MM.1S (cell line): ENCODE measurements around the gene EXOC4.

Source experiments
- DNase-seq: peaks from one replicate; pipeline ENCODE4 v3.0.0-alpha.2; 2015
- H2AFZ ChIP-seq: fragments of 300-600 bp; sonication (generic); 2 replicates; pipeline ENCODE4 v1.6.0; 2016; ENCODE audit warnings: antibody characterized with exemption, low read length
- H3F3A ChIP-seq: fragments of 300-600 bp; sonication (generic); 2 replicates; pipeline ENCODE4 v1.6.1; 2016; ENCODE audit warnings: mild to moderate bottlenecking, antibody characterized with exemption, low read length, moderate library complexity, mixed read lengths; ENCODE audit not compliant: insufficient read depth
- H3K27ac ChIP-seq: fragments of 300-600 bp; sonication (generic); 2 replicates; pipeline ENCODE4 v1.5.1; 2016; ENCODE audit warnings: mild to moderate bottlenecking, low read length
- H3K27me3 ChIP-seq: fragments of 300-600 bp; sonication (generic); replicated peaks from 2 replicates; pipeline ENCODE4 v1.6.0; 2016; ENCODE audit warnings: low read length; ENCODE audit not compliant: insufficient read depth
- H3K36me3 ChIP-seq: fragments of 300-600 bp; sonication (generic); replicated peaks from 2 replicates; pipeline ENCODE4 v1.6.1; 2016; ENCODE audit warnings: mild to moderate bottlenecking, low read length, mixed read lengths; ENCODE audit not compliant: insufficient read depth
- H3K4me1 ChIP-seq: fragments of 300-600 bp; sonication (generic); 2 replicates; pipeline ENCODE4 v1.6.1; 2016; ENCODE audit warnings: low read length, mixed read lengths
- H3K4me2 ChIP-seq: fragments of 300-600 bp; sonication (generic); 2 replicates; pipeline ENCODE4 v1.6.0; 2016; ENCODE audit warnings: low read depth, low read length
- H3K4me3 ChIP-seq: fragments of 300-600 bp; sonication (generic); 2 replicates; pipeline ENCODE4 v1.5.1; 2016; ENCODE audit warnings: low read length, mixed read lengths
- H3K79me2 ChIP-seq: fragments of 300-600 bp; sonication (generic); 2 replicates; pipeline ENCODE4 v1.6.1; 2016; ENCODE audit warnings: mixed run types, low read length, mixed read lengths
- H3K9ac ChIP-seq: fragments of 300-600 bp; sonication (generic); 2 replicates; pipeline ENCODE4 v1.6.1; 2016; ENCODE audit warnings: low read length, mixed read lengths
- H3K9me2 ChIP-seq: fragments of 300-600 bp; sonication (generic); replicated peaks from 2 replicates; pipeline ENCODE4 v1.6.1; 2016; ENCODE audit warnings: mild to moderate bottlenecking, low read length, mixed read lengths; ENCODE audit not compliant: insufficient read depth
- H3K9me3 ChIP-seq: fragments of 300-600 bp; sonication (generic); replicated peaks from 2 replicates; pipeline ENCODE4 v1.6.1; 2016; ENCODE audit warnings: mild to moderate bottlenecking, low read length, mixed read lengths; ENCODE audit not compliant: insufficient read depth
- H4K20me1 ChIP-seq: fragments of 300-600 bp; sonication (generic); 2 replicates; pipeline ENCODE4 v1.6.1; 2016; ENCODE audit warnings: mild to moderate bottlenecking, low read length, moderate library complexity, mixed read lengths; ENCODE audit not compliant: insufficient read depth
- CTCF ChIP-seq: fragments of 300-600 bp; sonication (generic); IDR thresholded peaks from 2 replicates; pipeline ENCODE4 v1.5.1; 2016; ENCODE audit warnings: antibody characterized with exemption, low read length, mixed read lengths
- EZH2 ChIP-seq: fragments of 300-600 bp; sonication (generic); optimal IDR thresholded peaks from 2 replicates; pipeline ENCODE3; 2017; ENCODE audit warnings: low read depth, mild to moderate bottlenecking, antibody characterized with exemption, low read length, mixed read lengths
- EZH2phosphoT487 ChIP-seq: fragments of 300-600 bp; sonication (generic); IDR thresholded peaks from 2 replicates; pipeline ENCODE4 v1.6.1; 2018; ENCODE audit warnings: antibody characterized with exemption, low read length

EXOC4 gene

GRCh38 chr7:133821171-133821570, 568.3 kb downstream of the EXOC4 start:
- H3K9ac ChIP-seq: no peak overlapping the region
- H2AFZ ChIP-seq: no peak overlapping the region
- TF ChIP-seq CTCF (no peak), EZH2 (no peak), EZH2phosphoT487 (no peak)
- no peaks in the 10 kb centered on the region for H4K20me1 ChIP-seq
- H3K4me1 ChIP-seq: no peaks in the 10 kb centered on the region
- no peaks in the 10 kb centered on the region for H3K27me3 ChIP-seq
- H3K79me2 ChIP-seq: no peaks in the 10 kb centered on the region
- no peak overlapping the region for H3K4me2 ChIP-seq
- no peak overlapping the region for H3K4me3 ChIP-seq
- no peaks in the 10 kb centered on the region for H3K36me3 ChIP-seq
- H3K9me2 ChIP-seq: no peaks in the 10 kb centered on the region
- H3F3A ChIP-seq: no peaks in the 10 kb centered on the region
- no peak for DNase-seq
- no peaks in the 10 kb centered on the region for H3K9me3 ChIP-seq
- H3K27ac ChIP-seq: no peak overlapping the region

- H4K20me1 ChIP-seq: no peaks in the 10 kb centered on the region
- H3K36me3 ChIP-seq: no peaks in the 10 kb centered on the region
- no peaks in the 10 kb centered on the region for H3K79me2 ChIP-seq
- DNase-seq: no peak
- H3K9me3 ChIP-seq: no peaks in the 10 kb centered on the region
- no peaks in the 10 kb centered on the region for H3K9me2 ChIP-seq
- no peak overlapping the region for H3K9ac ChIP-seq
- no peak overlapping the region for H3K27ac ChIP-seq
- TF ChIP-seq EZH2 (no peak), CTCF (no peak), EZH2phosphoT487 (no peak)
- no peak overlapping the region for H3K4me2 ChIP-seq
- H3K4me1 ChIP-seq: no peaks in the 10 kb centered on the region
- H3K4me3 ChIP-seq: no peak overlapping the region
- no peaks in the 10 kb centered on the region for H3K27me3 ChIP-seq
- no peak overlapping the region for H2AFZ ChIP-seq
- H3F3A ChIP-seq: no peaks in the 10 kb centered on the region
Observed at GRCh38 chr7:133822001-133822641, 569.2 kb downstream of the EXOC4 start.

GRCh38 chr7:133822868-133823552, 570.1 kb downstream of the EXOC4 start:
- Histone ChIP-seq H3K9me2 (no peaks in the 10 kb centered on the region), H3K4me2 (no peak overlapping the region), H3K4me3 (no peak overlapping the region), H3K4me1 (no peaks in the 10 kb centered on the region), H3F3A (no peaks in the 10 kb centered on the region), H3K36me3 (no peaks in the 10 kb centered on the region), H3K9me3 (no peaks in the 10 kb centered on the region), H3K27ac (no peak overlapping the region), H3K9ac (no peak overlapping the region), H2AFZ (no peak overlapping the region), H3K27me3 (no peaks in the 10 kb centered on the region), H3K79me2 (no peaks in the 10 kb centered on the region), H4K20me1 (no peaks in the 10 kb centered on the region)
- no peak for TF ChIP-seq CTCF
- TF ChIP-seq EZH2: no peak
- no peak for TF ChIP-seq EZH2phosphoT487
- no peak for DNase-seq
